HEK293 (cell line): Measurements from ENCODE around the gene PC.
A peak's percentile ranks its signal among the peaks of the same experiment; 100 is the strongest.

ENCODE experiments used
- CTCF ChIA-PET: fragments of 350-600 bp; formaldehyde crosslinking; extraction: SDS; loops from one replicate; lab custom pipeline; 2021; ENCODE audit warnings: antibody characterized with exemption; lab: Yijun Ruan, JAX
- POLR2A ChIA-PET: fragments of 300-600 bp; formaldehyde crosslinking; extraction: SDS; loops from one replicate; lab custom pipeline; 2020; ENCODE audit warnings: antibody characterized with exemption, inconsistent platforms; lab: Yijun Ruan, JAX
- H3K27ac ChIP-seq: fragments of 200-500 bp; sonication (Bioruptor generic); 2 replicates; pipeline ENCODE4 v1.5.1; 2014; ENCODE audit warnings: low read depth, low read length, control low read depth, inconsistent platforms; ENCODE audit errors: extremely low read depth
- H3K36me3 ChIP-seq, 2 experiments: fragments of 200-500 bp in 1 of 2; sonication (Bioruptor generic) in 1 of 2; 1 replicate in 1 of 2; 2 replicates in 1 of 2; pipeline ENCODE4 v1.5.1; 2014 to 2017; ENCODE audit warnings: inconsistent platforms in 2 of 2, low read length in 2 of 2; ENCODE audit not compliant: control insufficient read depth in 2 of 2, insufficient read depth in 1 of 2
- H3K4me1 ChIP-seq: fragments of 200-500 bp; sonication (Bioruptor generic); 2 replicates; pipeline ENCODE4 v1.5.1; 2014; ENCODE audit warnings: mild to moderate bottlenecking, low read length, inconsistent platforms; ENCODE audit not compliant: control insufficient read depth, insufficient read depth
- H3K4me3 ChIP-seq: 2 replicates; pipeline ENCODE4 v1.5.1; 2011; ENCODE audit warnings: low read depth, mild to moderate bottlenecking, control low read depth, low read length, moderate library complexity
- H3K9me3 ChIP-seq: fragments of 200-500 bp; sonication (Bioruptor generic); 2 replicates; pipeline ENCODE4 v1.5.1; 2014; ENCODE audit warnings: low read depth, low read length, inconsistent platforms; ENCODE audit not compliant: control insufficient read depth, insufficient read depth
- EGR2 ChIP-seq: fragments of 450-650 bp; formaldehyde crosslinking; IDR thresholded peaks from 2 replicates; pipeline ENCODE4 v1.5.1; 2016; ENCODE audit warnings: low read depth, missing biosample characterization, missing genetic modification characterization
- FEZF1 ChIP-seq: fragments of 450-650 bp; formaldehyde crosslinking; IDR thresholded peaks from 2 replicates; pipeline ENCODE4 v1.5.1; 2016; ENCODE audit warnings: missing biosample characterization, missing genetic modification characterization
- KLF1 ChIP-seq: fragments of 450-650 bp; formaldehyde crosslinking; IDR thresholded peaks from 2 replicates; pipeline ENCODE4 v1.5.1; 2016; ENCODE audit warnings: missing biosample characterization, missing genetic modification characterization
- RBAK ChIP-seq: fragments of 450-650 bp; formaldehyde crosslinking; IDR thresholded peaks from 2 replicates; pipeline ENCODE4 v1.5.1; 2016; ENCODE audit warnings: missing biosample characterization, missing genetic modification characterization
- SETDB1 ChIP-seq: IDR thresholded peaks from one replicate; pipeline ENCODE4 v1.6.1; 2017; ENCODE audit warnings: mild to moderate bottlenecking, low read length, moderate library complexity, mixed read lengths; ENCODE audit not compliant: insufficient read length
- ZNF184 ChIP-seq: fragments of 450-650 bp; IDR thresholded peaks from 2 replicates; pipeline ENCODE4 v1.5.1; 2018; ENCODE audit warnings: missing biosample characterization, mild to moderate bottlenecking, missing genetic modification characterization
- ZNF23 ChIP-seq: fragments of 450-650 bp; formaldehyde crosslinking; IDR thresholded peaks from 2 replicates; pipeline ENCODE4 v1.5.1; 2016; ENCODE audit warnings: missing biosample characterization, missing genetic modification characterization, borderline replicate concordance
- ZNF394 ChIP-seq: fragments of 450-650 bp; formaldehyde crosslinking; IDR thresholded peaks from 2 replicates; pipeline ENCODE4 v1.5.1; 2016; ENCODE audit warnings: missing biosample characterization, missing genetic modification characterization, mild to moderate bottlenecking, moderate library complexity, borderline replicate concordance
- ZNF626 ChIP-seq: fragments of 450-650 bp; sonication (Bioruptor Pico); formaldehyde crosslinking; IDR thresholded peaks from 2 replicates; pipeline ENCODE4 v1.5.1; 2018; ENCODE audit warnings: missing biosample characterization, missing genetic modification characterization, inconsistent platforms
- ZNF664 ChIP-seq: fragments of 450-650 bp; formaldehyde crosslinking; IDR thresholded peaks from 2 replicates; pipeline ENCODE4 v1.5.1; 2016; ENCODE audit warnings: missing biosample characterization, missing genetic modification characterization
- ZNF707 ChIP-seq: fragments of 450-650 bp; formaldehyde crosslinking; IDR thresholded peaks from 2 replicates; pipeline ENCODE4 v1.5.1; 2016; ENCODE audit warnings: missing biosample characterization, missing genetic modification characterization
- ZNF791 ChIP-seq: fragments of 450-650 bp; formaldehyde crosslinking; IDR thresholded peaks from 2 replicates; pipeline ENCODE4 v1.5.1; 2016; ENCODE audit warnings: missing biosample characterization, missing genetic modification characterization
- TF ChIP-seq, protein P1 (sequence below): fragments of 450-650 bp; formaldehyde crosslinking; IDR thresholded peaks from 2 replicates; pipeline ENCODE4 v1.5.1; 2016; ENCODE audit warnings: missing biosample characterization, missing genetic modification characterization
- TF ChIP-seq, protein P2 (sequence below): fragments of 450-650 bp; formaldehyde crosslinking; IDR thresholded peaks from 2 replicates; pipeline ENCODE4 v1.5.1; 2017; ENCODE audit warnings: missing biosample characterization, missing genetic modification characterization
- TF ChIP-seq, protein P3 (sequence below): fragments of 450-650 bp; formaldehyde crosslinking; IDR thresholded peaks from 2 replicates; pipeline ENCODE4 v1.5.1; 2016; ENCODE audit warnings: missing biosample characterization, missing genetic modification characterization

The PC gene

DNA sequence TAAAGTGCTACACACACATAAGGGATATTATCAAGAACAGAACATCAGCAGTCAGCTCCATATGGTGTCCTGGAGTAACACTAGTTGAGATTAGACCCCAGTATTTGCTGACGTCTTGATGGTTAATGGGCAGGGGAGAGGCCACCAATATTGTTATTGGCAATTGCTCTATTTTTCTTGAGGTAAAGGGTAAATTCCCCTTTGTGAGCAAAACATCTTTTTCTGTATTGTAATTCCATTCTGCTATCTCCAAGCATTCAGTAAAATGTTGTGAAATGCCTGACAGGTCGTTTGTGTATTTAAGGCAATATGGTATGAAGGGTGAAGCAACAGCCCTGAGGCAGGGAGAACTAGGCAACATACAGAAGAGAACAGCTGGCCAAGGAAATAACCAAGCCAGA, 21.9 kb downstream of the PC start (continued):
- TF ChIP-seq ZNF626 (tag by site-specific recombination) = no peak
- TF ChIP-seq ZNF664 (tag by site-specific recombination) = no peak
- TF ChIP-seq, all 188 proteins: peak for 2

DNA sequence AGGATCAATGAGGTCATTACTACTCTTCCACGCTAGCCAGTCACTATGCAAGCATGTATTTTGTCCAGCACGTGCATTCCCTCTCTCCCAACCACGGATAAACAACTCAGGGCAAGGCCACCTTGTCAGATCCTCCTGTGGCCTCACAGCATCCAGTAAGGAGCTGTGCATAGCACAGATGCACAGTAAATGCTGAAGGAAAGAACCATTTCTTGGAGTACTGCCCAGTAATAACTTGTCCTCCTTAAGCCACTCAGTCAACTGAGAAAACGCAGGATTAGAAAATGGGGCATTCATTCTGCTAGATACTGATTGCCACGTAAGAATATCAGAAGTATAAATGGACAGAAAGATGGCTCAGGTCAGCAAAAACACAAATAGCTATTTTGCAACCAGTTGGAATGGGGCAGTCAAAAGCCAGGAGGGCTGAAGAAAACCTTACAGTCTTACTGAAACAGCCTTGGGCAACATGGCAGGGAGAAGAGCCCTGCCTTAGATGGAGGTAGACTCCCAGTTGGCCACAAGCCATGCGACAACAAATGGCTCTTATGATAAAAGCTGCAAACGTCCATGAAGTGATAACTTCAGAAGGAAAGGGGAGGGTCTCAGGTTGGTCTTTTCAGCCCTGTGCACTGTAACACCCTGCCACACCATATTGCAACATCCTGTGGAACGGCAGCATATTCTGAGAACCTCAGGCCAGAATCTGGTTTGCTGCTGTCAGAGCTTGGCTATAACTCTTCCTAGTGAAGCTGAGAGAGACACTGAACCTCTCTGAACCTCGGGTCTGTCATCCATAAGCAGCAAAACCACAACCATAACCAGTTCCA, 23.0 kb downstream of the PC start:
- TF ChIP-seq ZNF791 (tag by site-specific recombination) = no peak
- TF ChIP-seq, protein P1, sequence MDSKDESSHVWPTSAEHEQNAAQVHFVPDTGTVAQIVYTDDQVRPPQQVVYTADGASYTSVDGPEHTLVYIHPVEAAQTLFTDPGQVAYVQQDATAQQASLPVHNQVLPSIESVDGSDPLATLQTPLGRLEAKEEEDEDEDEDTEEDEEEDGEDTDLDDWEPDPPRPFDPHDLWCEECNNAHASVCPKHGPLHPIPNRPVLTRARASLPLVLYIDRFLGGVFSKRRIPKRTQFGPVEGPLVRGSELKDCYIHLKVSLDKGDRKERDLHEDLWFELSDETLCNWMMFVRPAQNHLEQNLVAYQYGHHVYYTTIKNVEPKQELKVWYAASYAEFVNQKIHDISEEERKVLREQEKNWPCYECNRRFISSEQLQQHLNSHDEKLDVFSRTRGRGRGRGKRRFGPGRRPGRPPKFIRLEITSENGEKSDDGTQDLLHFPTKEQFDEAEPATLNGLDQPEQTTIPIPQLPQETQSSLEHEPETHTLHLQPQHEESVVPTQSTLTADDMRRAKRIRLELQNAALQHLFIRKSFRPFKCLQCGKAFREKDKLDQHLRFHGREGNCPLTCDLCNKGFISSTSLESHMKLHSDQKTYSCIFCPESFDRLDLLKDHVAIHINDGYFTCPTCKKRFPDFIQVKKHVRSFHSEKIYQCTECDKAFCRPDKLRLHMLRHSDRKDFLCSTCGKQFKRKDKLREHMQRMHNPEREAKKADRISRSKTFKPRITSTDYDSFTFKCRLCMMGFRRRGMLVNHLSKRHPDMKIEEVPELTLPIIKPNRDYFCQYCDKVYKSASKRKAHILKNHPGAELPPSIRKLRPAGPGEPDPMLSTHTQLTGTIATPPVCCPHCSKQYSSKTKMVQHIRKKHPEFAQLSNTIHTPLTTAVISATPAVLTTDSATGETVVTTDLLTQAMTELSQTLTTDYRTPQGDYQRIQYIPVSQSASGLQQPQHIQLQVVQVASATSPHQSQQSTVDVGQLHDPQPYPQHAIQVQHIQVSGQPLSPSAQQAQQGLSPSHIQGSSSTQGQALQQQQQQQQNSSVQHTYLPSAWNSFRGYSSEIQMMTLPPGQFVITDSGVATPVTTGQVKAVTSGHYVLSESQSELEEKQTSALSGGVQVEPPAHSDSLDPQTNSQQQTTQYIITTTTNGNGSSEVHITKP (tag by site-specific recombination) = no peak
- no peak for TF ChIP-seq ZNF394
- TF ChIP-seq FEZF1 (tag by site-specific recombination) = 0 out of 2 replicates have a peak, but pooled peaks have one; percentile 9
- TF ChIP-seq, protein P2, sequence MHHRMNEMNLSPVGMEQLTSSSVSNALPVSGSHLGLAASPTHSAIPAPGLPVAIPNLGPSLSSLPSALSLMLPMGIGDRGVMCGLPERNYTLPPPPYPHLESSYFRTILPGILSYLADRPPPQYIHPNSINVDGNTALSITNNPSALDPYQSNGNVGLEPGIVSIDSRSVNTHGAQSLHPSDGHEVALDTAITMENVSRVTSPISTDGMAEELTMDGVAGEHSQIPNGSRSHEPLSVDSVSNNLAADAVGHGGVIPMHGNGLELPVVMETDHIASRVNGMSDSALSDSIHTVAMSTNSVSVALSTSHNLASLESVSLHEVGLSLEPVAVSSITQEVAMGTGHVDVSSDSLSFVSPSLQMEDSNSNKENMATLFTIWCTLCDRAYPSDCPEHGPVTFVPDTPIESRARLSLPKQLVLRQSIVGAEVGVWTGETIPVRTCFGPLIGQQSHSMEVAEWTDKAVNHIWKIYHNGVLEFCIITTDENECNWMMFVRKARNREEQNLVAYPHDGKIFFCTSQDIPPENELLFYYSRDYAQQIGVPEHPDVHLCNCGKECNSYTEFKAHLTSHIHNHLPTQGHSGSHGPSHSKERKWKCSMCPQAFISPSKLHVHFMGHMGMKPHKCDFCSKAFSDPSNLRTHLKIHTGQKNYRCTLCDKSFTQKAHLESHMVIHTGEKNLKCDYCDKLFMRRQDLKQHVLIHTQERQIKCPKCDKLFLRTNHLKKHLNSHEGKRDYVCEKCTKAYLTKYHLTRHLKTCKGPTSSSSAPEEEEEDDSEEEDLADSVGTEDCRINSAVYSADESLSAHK (tag by site-specific recombination) = no peak
- TF ChIP-seq ZNF23 = no peak
- no peaks in the 10 kb centered on the region for H3K9me3 ChIP-seq
- H3K4me1 ChIP-seq = no peaks in the 10 kb centered on the region
- ChIA-PET CTCF (interaction anchor here (0.7 to 1.4 kb wide), 2 partner anchors 87 to 492 kb away, joined by 3 to 4 read pairs; partner anchors contain the start of gene SYT12), POLR2A (no interaction called here)
- H3K27ac ChIP-seq = no peak overlapping the region
- H3K36me3 ChIP-seq = no peaks in the 10 kb centered on the region
- H3K4me3 ChIP-seq = no peak overlapping the region

DNA sequence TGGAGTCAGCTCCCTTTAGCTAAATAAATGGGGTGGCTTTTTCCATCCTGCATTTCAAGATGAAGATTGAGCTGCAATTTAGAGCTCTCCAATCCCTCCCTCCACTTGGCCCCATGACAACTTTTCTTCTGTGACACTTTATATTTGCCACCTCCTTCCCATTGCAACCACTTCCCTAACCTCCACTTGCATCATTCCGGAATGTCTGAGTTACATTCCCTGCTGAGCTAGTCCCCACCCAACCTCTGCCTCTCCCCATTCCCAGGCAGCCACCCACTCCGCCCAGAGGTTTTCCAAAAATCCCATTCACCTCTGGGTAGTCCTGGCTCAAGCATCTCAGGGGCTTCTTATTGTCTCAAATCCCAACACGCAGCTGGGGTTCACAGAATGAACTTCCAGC, 24.7 kb downstream of the PC start:
- TF ChIP-seq, protein P3, sequence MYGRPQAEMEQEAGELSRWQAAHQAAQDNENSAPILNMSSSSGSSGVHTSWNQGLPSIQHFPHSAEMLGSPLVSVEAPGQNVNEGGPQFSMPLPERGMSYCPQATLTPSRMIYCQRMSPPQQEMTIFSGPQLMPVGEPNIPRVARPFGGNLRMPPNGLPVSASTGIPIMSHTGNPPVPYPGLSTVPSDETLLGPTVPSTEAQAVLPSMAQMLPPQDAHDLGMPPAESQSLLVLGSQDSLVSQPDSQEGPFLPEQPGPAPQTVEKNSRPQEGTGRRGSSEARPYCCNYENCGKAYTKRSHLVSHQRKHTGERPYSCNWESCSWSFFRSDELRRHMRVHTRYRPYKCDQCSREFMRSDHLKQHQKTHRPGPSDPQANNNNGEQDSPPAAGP = peak; percentile 68; the same call in 1 of the 2 replicates
- no peak for TF ChIP-seq ZNF184 (tag by site-specific recombination)
- no peak for TF ChIP-seq SETDB1
- peak; percentile 73 for TF ChIP-seq KLF1
- TF ChIP-seq ZNF707 (tag by site-specific recombination) = no peak
- peak; percentile 37; the same call in 1 of the 2 replicates for TF ChIP-seq EGR2
- no peak for TF ChIP-seq RBAK (tag by site-specific recombination)
- TF ChIP-seq ZNF664 (tag by site-specific recombination) = no peak
- no peaks in the 10 kb centered on the region for H3K4me1 ChIP-seq
- CTCF ChIA-PET = interaction anchor here (0.6 to 1.6 kb wide), 3 partner anchors 25 to 711 kb away, joined by 3 to 4 read pairs (median 3); no protein-coding TSS in a partner anchor
- no peaks in the 10 kb centered on the region for H3K36me3 ChIP-seq
- no peak overlapping the region for H3K27ac ChIP-seq
- POLR2A ChIA-PET = no interaction called here
- H3K4me3 ChIP-seq = no peak overlapping the region
- no peaks in the 10 kb centered on the region for H3K9me3 ChIP-seq
